Gastroesophageal sphincter (tissue), 3 donors: ENCODE results near the gene CEP164.

Experiments
- EP300 ChIP-seq: sonication (generic); formaldehyde crosslinking; IDR thresholded peaks from one replicate; pipeline ENCODE4 v1.6.1; 2017; ENCODE audit warnings: antibody characterized with exemption, mild to moderate bottlenecking
- TF ChIP-seq, protein P1 (sequence below), 4 experiments: fragments of 200-600 bp in 2 of 4; fragments of 450-650 bp in 2 of 4; sonication (generic) in 1 of 4; IDR thresholded peaks; one replicate each; pipeline ENCODE4 v1.5.1; 2017 to 2019; ENCODE audit warnings: antibody characterized with exemption in 4 of 4, mild to moderate bottlenecking in 2 of 4, moderate library complexity in 2 of 4

DNA sequence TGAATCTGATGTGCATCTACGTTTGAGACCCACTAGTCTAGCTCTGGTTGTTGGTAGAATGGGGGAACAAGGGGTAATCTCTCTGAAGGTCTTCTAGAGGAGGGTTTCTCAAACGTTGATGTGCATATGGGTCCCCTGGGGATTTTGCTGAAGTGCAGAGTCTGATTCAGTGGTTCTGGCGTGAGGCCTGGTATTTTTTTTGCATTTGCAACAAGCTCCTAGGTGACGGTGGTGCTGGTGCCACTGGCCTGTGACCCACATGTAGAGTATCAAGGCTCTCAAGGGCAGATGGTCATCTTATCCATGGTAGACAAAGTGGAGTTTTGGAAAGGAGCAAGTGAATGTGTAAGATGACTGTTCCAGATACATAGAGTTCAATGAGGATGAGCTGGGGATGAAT, 97.1 kb downstream of the CEP164 start:
- no peak for TF ChIP-seq EP300
- TF ChIP-seq, protein P1, sequence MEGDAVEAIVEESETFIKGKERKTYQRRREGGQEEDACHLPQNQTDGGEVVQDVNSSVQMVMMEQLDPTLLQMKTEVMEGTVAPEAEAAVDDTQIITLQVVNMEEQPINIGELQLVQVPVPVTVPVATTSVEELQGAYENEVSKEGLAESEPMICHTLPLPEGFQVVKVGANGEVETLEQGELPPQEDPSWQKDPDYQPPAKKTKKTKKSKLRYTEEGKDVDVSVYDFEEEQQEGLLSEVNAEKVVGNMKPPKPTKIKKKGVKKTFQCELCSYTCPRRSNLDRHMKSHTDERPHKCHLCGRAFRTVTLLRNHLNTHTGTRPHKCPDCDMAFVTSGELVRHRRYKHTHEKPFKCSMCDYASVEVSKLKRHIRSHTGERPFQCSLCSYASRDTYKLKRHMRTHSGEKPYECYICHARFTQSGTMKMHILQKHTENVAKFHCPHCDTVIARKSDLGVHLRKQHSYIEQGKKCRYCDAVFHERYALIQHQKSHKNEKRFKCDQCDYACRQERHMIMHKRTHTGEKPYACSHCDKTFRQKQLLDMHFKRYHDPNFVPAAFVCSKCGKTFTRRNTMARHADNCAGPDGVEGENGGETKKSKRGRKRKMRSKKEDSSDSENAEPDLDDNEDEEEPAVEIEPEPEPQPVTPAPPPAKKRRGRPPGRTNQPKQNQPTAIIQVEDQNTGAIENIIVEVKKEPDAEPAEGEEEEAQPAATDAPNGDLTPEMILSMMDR (IDR thresholded peaks at IDR 0.05), result no peak
